HG02763 (cell line): ENCODE results near the gene SPTBN1.
"Not testable (repeated sequence)": the region's sequence is repeated elsewhere in the genome, so short reads cannot be mapped to it uniquely, and the experiment has no call there.

ENCODE experiments used
- ATAC-seq: cut with Tn5 transposase; IDR thresholded peaks from one replicate; pipeline ENCODE4 v1.9.1; 2021; ENCODE audit warnings: mild to moderate bottlenecking, moderate library complexity; ENCODE audit not compliant: unreplicated experiment

The SPTBN1 gene

GRCh38 chr2:54468673-54469072 is 12.5 kb downstream of the SPTBN1 start:
- ATAC-seq, result no peak

DNA sequence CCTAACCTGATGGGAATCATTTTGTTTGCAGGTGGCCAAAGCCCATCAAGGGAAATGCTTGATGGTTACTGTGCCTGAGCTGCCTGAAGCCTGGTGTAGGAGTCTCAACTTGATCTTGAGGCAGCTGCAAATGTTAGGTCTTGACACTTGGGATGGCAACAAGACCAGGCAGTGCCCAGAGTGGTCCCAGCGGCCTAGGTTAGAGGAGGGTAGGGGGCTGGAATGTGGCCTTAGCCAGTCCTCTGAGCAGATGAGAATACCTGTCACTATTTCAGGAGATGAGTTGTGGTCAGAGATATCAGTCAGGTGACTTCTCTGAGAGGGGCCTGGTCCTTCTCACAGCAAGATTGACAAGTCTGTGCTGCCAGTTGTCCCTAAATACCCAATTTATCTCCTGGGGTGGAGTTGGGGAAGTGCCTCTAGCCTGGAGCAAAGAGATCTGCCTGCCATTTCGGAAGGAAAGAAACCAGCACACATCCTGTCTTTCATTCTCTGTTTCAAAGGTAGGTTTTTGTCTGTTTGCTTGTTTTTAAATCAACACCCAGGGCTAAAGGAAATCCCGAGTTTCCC is 13.4 kb downstream of the SPTBN1 start:
- no peak for ATAC-seq

GRCh38 chr2:54470266-54470938 is 14.3 kb downstream of the SPTBN1 start:
- no peak for ATAC-seq

GRCh38 chr2:54471221-54471711 is 15.1 kb downstream of the SPTBN1 start:
- ATAC-seq, result peak; percentile 67

- no peak for ATAC-seq
These were observed 17.7 kb downstream of the SPTBN1 start for GRCh38 chr2:54473851-54474250.

DNA sequence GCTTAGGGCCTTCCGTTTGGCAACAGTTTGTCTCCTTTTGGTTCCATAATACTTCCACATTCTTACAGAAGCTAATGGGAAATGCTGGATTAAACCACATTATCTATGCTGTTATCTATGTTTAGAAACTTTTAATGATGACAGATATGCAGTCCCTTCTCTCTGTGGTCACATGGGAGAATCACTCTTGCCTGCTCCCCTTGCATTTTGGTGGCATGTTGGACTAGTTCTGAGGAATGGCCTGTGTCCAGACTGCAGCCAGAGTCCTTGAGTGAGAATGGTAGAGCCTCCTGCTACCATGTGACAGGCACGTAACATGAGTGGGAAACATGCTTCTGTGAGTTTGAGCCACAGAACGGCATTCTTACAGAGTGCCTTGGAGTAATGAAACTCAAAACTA is 19.2 kb downstream of the SPTBN1 start:
- no peak for ATAC-seq

DNA sequence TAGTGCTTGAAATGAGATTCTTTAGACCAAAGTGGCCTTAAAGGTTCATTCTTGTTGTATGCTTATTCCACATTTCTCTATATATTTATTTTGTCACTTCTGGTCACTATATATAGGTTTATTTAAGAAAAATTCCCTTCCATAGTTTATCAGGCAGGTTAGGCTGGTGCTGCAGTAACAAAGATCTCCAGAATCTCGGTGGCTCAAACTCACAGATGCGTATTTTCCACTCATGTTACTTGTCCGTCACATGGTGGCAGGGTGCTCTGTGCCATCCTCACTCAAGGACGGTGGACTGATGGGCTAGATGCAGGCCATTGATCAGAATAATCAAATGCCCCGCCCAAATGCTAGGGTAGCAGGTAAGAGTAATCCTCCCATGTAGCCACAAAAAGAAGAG is 19.8 kb downstream of the SPTBN1 start:
- ATAC-seq, result no peak

- ATAC-seq, result no peak
These were observed 20.7 kb downstream of the SPTBN1 start for GRCh38 chr2:54476852-54477251.

- ATAC-seq, result no peak
These were observed 21.8 kb downstream of the SPTBN1 start for GRCh38 chr2:54477896-54478295.

DNA sequence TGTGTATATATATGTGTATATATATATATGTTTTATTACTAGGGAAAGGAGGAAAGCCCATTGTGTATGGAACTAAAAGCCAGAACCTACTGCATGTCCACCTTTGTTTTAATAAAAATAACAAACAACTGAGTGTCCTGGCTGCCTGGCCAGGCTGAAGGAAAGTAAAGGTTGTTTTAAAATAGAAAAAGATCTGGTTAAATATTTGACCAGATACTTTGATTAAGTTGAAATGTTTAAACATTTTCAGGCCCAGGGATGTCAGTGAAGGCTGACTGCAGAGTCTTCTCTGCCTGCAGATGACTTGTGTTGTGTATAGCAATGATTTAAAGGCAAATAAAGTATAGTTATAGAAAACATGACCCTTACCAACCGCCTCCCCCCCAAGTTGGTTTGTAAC is 22.8 kb downstream of the SPTBN1 start:
- no peak for ATAC-seq

DNA sequence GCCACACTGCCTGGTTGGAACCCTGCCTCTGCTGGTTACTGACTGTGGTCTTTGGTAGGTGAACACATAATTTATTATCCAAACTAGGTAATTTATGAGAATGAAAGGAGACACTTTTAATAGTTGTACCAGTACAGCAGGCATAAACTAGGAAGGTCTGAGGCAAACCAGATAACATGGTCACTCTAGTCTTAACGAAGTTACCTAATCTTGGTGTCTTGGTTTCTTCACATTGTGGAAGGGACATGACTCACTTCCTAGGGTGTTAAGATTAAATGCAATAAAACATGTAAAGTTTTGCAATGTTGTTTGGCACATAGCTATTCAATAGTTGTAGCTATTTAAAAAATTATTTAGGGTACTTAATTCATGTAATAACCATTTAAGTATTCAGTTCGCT is 23.3 kb downstream of the SPTBN1 start:
- no peak for ATAC-seq

- no peak for ATAC-seq
These were observed 23.9 kb downstream of the SPTBN1 start for GRCh38 chr2:54480025-54480424.

GRCh38 chr2:54481686-54482085 is 25.6 kb downstream of the SPTBN1 start:
- ATAC-seq, result no peak

DNA sequence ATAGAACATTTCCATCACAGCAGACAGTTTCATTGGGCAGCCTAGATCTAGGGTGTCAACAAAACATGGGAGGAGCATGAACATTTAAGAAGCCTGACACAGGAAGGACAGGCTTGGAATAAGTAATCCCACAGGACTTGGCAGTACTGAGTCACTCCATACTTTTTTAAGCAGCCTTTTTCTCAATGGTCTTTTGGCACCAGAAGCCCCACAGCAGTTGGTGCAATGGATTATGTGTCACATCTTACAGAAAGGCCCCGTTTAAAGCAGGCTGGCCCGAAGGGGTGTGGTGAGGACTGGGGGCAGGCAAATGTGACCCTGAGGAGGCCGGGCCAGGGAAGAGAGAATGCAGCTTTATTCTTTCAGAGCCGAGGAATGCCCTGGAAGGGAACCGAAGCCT is 26.6 kb downstream of the SPTBN1 start:
- no peak for ATAC-seq

- ATAC-seq, result no peak
These were observed 27.3 kb downstream of the SPTBN1 start for GRCh38 chr2:54483426-54483825.

- not testable (repeated sequence) for ATAC-seq
These were observed 29.6 kb downstream of the SPTBN1 start for GRCh38 chr2:54485756-54486155.

- no peak for ATAC-seq
These were observed 30.6 kb downstream of the SPTBN1 start for GRCh38 chr2:54486766-54487165.

DNA sequence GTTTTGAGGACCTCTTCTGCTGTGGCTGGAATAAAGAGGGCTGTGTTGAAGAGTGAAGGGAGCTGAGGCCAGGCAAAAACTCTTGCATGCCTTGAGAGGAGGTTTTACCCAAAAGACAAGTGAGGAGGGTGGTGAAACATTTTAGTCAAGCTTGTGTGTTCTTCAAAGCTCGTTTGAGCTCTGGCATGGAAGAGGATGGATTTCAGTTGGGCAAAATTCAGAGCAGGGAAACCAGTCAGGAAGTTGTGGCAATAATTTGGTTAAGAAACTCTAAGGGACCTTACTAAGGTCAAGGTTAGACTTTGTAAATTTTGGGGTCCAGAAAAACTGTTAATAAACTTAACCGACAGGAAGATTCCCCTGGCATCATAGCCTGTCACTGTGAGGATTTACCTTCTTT is 34.7 kb downstream of the SPTBN1 start:
- no peak for ATAC-seq

DNA sequence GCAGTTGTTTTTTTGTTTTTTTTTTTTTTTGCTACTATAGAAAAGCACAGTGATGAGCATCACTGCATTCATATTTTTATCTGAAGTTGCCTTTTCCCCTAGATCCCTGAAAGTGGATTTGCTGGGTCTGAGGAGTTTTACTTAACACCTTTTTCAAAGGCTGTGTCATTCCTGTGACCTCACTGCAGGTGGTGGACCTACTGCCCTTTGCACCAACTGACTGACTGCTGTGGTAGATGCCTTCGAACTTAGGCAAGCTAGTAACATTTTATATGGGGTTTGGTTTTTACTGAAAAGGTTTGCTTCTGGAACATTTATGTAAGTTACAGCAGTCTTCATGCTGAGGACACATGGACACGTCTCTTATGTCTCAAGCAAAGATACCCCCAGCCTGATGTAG is 36.2 kb downstream of the SPTBN1 start:
- no peak for ATAC-seq

GRCh38 chr2:54494087-54494486 is 38.0 kb downstream of the SPTBN1 start:
- no peak for ATAC-seq

DNA sequence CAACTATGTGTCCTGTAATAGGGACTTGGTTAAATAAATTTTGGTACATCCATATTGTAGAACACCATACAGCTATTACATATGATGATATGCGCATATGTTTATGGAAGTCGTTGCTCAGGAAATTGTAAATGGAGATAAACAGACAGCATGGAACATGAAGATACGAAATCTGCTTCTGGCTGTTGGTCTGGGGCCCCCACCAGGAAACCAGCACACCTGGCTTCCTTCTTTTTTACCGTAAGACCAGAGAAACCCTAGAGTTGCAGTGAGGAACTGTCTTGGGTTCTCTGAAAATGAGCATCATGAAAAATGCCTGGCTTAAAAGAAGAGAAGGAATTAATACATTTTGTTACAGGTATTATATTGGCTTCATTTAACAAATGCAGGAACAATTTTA is 40.8 kb downstream of the SPTBN1 start:
- no peak for ATAC-seq

DNA sequence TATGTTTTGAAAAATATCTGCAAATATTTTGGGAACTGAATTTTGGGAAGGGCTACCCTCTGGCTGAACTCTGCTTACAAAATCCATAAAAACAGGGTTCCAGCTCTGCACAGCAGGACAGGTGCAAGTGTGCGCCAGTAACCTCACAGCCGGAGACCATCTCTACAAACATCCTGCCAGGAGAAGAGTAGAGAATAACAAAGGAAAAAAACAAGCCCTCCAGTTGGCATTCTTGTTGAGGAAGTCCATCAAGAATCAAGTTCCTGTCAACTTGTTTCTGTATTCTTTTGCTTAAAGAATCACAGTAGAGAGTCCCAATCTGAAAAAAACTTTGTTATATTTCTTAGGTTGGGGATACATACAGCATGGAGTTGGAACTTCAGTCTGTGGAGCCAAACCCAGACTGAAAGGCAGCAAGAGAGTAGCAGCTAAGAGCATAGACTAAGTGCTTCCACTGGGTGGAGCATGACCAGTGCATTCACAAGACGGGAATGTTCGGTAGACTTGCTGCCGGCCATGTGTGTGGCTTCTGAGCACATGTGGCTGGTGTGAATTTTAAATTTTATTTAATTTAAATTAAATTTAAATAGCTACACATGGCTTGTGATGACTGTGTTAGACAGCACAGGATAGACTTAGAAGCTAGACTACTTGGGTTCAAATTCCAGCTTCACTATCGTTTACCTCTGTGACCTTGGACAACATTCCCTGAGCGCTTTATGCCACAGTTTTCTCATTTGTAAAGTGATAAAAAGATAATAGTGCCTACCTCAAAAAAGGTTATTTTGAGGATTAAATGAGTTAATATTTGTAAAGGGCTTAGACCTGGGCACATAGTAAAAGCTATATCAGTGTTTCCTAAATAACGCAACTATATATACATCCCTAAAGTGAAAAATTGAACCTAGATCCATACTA is 41.9 kb downstream of the SPTBN1 start:
- no peak for ATAC-seq
